Daoy (cell line): ENCODE measurements around the gene ZSWIM5. TPM values are rescaled to one million over a fixed set of nuclear protein-coding genes. Genes with fewer than 3 reads are reported as not detected.
A peak's percentile ranks its signal among the peaks of the same experiment; 100 is the strongest.
"Not testable (repeated sequence)": the region's sequence is repeated elsewhere in the genome, so short reads cannot be mapped to it uniquely, and the experiment has no call there.

Experiments used
- DNase-seq: peaks from one replicate; pipeline ENCODE4 v3.0.0-alpha.2; 2015; ENCODE audit warnings: low read depth
- total RNA-seq: library from RNA; depleted of rRNA; stranded (reverse); fragments of >200 nt; shearing (Covaris generic); gene quantifications from 2 replicates; pipeline ENCODE4 v1.2.3, GENCODE V29; 2014; rRNA removed

ZSWIM5 gene
- total RNA-seq, 1 experiment from 2014 or later = 1.8 TPM

GRCh38 chr1:45004281-45004920 lies 202.0 kb downstream of the ZSWIM5 start:
- no peak for DNase-seq

GRCh38 chr1:45003741-45004140 lies 202.7 kb downstream of the ZSWIM5 start:
- DNase-seq = no peak

GRCh38 chr1:45002650-45003645 lies 203.5 kb downstream of the ZSWIM5 start:
- no peak for DNase-seq

- not testable (repeated sequence) for DNase-seq
Observed at GRCh38 chr1:45001576-45001975, 204.8 kb downstream of the ZSWIM5 start.

DNA sequence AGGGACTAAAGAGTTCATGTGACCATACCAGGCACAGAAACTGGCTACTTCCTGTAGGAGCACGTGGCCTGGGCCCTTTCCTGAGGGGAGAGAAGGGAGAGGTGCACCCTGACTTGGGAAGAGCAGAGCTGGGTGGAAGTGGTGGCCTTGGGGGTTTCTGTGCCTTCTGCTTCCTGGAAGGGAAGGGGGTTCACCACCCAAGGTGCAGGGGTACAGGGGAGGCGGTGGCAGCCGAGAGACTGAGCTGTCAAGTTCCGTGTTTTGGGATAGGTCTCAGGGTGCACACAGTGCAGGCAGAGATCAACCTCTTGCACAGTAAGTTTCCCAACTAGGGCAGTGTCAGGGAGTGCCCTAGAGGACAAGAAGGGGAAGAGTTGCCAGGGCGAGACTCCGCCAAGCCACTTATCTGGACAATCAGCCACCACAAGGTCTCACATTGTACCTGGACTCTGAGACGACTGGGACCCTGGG lies 205.4 kb downstream of the ZSWIM5 start:
- DNase-seq = no peak

DNA sequence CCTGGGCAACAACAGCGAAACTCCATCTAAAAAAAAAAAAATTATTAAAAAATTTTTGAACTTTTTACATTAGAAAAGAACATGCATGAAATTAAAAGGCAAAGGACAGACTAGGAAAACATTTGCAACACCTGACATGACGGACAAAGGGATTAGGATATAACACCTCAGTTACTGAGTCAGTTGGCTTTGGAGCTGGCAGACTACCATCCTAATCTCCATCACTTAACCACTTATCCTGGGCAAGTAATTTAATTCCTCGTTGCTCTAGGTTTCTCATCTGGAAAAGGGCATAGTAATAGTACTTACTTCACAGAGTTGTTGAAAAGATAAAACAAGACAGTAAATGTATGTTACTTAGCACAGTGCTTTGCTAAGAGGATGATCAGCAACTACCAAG lies 207.2 kb downstream of the ZSWIM5 start:
- DNase-seq = no peak

- no peak for DNase-seq
Observed at GRCh38 chr1:44995467-44996238, 210.8 kb downstream of the ZSWIM5 start.

DNA sequence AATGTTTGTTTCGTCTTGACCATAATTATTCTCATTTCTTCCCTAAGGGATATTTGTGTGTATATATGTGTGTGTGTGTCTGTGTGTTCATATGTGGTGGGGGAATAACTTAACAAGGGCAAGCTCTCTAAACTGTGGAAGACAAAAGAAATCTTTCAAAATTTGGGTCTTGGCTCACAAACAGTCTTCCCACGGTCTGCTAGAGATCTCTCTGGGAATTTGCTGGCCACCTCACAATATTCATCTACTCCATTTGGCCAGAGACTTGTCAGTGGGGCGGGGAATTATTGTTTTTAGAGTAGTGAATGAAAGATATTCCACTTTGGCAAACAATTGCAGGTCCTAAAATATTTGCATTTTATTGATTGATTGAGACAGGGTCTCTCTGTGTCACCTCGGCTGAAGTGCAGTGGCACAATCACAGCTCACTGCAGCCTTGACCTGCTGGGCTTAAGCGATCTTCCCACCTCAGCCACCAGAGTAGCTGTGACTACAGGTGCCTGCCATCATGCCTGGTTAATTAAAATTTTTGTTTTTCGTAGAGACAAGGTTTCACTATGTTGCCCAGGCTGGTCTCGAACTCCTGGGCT lies 212.0 kb downstream of the ZSWIM5 start:
- no peak for DNase-seq

DNA sequence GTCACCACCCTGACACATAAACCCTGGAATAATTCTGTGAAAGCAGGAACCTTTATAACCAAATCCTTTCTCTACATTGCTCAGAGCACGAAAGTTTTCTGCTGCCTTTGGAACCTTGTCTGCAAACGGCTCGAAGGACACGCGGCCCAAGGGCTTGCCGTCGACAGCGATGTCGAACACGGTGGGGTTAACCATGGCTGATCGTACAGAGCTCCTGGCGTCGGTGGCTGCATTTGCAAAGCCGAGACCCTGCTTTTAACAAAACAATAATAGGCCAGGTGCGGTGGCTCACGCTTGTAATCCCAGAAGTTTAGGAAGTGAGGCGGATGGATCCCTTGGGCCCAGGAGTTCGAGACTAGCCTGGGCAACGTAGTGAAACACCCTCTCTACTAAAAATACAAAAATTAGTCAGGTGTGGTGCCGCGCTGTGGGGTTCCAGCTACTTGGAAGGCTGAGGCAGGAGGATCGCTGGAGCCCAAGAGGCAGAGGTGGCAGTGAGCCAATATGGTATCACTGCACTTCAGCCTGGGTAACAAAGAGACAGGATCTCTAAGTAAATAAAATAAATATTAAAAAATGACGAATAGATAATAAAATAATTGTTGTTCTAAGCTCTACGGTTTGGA lies 217.8 kb downstream of the ZSWIM5 start:
- DNase-seq = no peak

DNA sequence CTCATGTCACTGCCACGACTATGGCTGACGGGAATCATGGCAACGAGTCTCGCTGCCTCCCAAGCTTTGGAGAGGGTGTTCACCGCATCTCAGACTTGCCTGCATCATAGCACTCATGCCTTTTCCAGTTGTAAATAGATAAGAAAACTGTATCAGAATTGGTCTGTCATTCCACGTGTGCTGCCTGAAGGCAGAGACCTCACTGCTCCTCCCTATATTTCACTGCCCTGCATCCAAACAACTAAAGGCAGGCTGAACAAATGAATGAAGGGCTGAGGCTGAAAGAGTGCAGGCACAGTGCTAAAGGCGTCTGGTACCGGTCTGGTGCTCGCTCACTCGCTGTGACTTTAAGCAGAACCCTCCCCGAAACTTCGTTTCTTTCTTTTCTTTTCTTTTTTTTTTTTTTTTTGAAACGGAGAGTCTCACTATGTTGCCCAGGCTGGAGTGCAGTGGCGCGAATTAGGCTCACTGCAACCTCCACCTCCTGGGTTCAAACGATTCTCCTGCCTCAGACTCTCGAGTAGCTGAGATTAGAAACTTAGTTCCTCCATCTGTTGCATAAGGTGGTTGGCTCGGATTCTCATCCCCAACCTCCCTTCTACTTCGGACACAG lies 220.6 kb downstream of the ZSWIM5 start:
- DNase-seq = no peak

DNA sequence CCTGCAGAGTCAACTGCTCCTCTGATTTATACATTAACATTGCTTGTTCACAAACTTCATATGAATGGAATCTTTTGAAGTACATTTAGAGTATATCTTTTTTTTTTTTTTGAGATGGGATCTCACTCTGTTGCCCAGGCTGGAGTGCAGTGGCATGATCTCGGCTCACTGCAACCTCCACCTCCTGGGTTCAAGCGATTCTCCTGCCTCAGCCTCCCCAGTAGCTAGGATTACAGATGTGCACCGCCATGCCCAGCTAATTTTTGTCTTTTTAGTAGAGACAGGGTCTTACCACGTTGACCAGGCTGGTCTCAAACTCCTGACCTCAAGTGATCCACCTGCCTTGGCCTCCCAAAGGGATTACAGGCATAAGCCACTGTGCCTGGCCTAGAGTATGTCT lies 229.0 kb downstream of the ZSWIM5 start:
- DNase-seq = not testable (repeated sequence)

- DNase-seq = no peak
Observed at GRCh38 chr1:44976252-44976651, 230.2 kb downstream of the ZSWIM5 start.

DNA sequence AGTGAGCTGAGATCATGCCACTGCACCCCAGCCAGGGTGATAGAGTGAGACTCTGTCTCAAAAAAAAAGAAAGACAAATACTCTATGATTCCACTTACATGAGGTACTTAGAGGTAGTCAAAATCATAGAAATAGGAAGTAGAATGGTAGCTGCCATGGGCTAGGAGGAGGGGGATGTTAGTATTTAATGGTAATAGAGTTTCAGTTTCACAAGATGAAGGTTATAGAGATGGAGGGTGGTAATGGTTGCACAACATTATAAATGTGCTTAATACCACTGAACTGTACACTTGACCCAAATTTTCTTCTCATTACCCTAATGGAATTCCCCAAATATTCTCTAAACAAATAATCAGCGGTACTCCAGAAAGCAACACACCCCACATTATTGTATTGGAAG lies 232.8 kb downstream of the ZSWIM5 start:
- DNase-seq = no peak

GRCh38 chr1:44970317-44970716 lies 236.1 kb downstream of the ZSWIM5 start:
- peak; percentile 90 for DNase-seq

Other genes with a start within 250 kb of the ZSWIM5 start
- 60.8 and 70.5 TPM in 2 replicates for gene EIF2B3, start 220.0 kb downstream of the ZSWIM5 start, total RNA-seq
- 14.0 and 17.1 TPM in 2 replicates for gene HECTD3, start 195.3 kb downstream of the ZSWIM5 start, total RNA-seq
- gene UROD, start 194.4 kb downstream of the ZSWIM5 start, total RNA-seq = 90.6 and 118 TPM in 2 replicates
- not detected in 2 replicates for gene HPDL, start 120.3 kb upstream of the ZSWIM5 start, total RNA-seq
- gene TOE1, start 133.6 kb upstream of the ZSWIM5 start, total RNA-seq = 42.1 and 42.8 TPM in 2 replicates
- 24.1 and 28.0 TPM in 2 replicates for gene MUTYH, start 133.8 kb upstream of the ZSWIM5 start, total RNA-seq